Subcutaneous adipose tissue (tissue), 4 donors: Measurements from ENCODE around the gene ANO7. TPM values are rescaled to one million over a fixed set of nuclear protein-coding genes. Genes with fewer than 3 reads are reported as not detected.

Experiments
- total RNA-seq, 4 donors: library from RNA; depleted of rRNA; stranded (reverse); fragments of >200 nt; gene quantifications; one replicate each; pipeline ENCODE4 v1.1.0, GENCODE V29; 2016
- TF ChIP-seq, protein P1 (sequence below): fragments of 450-650 bp; IDR thresholded peaks from one replicate; pipeline ENCODE4 v1.5.1; 2016; ENCODE audit warnings: low read depth, mild to moderate bottlenecking, control low read depth, antibody characterized with exemption, moderate library complexity

ANO7 gene
- total RNA-seq, 4 donors from 2014 or later = 0.34 to 0.66 (median 0.65) TPM; not detected in 1

DNA sequence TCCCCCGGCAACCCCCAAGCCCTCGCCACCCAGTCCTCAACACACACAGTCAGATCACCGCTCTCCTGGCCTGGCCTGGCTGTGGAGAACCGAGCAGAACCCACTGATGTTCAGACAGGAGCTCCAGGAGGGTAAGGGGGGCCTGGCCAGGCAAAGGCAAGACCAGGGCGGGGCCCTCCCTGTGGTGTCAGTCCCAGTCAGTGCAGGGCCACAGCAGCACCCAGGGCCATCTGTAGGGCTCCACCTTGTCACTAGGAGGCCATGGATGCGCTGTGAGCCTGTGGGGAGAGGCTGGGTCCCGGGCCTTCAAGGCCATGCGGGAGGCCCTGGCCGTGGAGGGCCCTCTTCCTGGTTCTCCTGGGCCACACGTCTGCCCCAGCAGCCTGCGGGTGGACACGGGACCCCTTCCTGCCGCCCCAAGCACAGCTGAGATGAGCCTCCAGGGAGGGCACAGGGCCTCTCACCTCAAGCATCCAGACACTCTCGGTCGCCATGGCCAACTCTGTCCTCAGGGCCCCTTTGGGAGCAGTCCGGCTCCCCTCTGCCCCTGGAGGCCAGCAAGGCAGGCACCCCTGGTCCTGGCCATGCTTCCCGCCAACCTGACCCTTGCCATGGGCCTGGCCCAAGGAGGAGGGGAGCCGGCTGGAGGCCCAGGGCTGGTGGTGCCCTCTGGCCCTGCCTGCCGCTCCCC, 2.0 kb downstream of the ANO7 start:
- TF ChIP-seq, protein P1, sequence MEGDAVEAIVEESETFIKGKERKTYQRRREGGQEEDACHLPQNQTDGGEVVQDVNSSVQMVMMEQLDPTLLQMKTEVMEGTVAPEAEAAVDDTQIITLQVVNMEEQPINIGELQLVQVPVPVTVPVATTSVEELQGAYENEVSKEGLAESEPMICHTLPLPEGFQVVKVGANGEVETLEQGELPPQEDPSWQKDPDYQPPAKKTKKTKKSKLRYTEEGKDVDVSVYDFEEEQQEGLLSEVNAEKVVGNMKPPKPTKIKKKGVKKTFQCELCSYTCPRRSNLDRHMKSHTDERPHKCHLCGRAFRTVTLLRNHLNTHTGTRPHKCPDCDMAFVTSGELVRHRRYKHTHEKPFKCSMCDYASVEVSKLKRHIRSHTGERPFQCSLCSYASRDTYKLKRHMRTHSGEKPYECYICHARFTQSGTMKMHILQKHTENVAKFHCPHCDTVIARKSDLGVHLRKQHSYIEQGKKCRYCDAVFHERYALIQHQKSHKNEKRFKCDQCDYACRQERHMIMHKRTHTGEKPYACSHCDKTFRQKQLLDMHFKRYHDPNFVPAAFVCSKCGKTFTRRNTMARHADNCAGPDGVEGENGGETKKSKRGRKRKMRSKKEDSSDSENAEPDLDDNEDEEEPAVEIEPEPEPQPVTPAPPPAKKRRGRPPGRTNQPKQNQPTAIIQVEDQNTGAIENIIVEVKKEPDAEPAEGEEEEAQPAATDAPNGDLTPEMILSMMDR = no peak

DNA sequence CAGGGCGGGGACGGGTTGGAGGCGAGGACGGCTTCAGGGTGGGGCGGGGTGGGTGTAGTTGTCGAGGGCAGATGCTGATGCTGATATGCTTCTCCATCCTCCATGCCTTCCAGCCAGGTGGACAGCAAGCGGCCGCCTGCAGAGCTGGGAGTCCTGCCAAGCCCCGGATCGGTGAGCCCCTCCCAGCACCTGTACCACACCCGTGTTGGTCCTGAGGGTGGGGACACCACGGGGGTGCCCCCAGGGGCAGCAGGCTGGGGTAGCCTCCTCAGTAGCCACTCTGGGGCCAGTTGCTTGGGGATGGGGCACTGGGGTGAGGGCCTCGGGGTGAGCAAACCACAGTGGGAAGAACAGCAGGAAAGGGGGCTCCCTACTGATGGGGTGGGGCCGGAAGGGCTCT, 2.6 kb downstream of the ANO7 start:
- TF ChIP-seq, protein P1 = no peak

DNA sequence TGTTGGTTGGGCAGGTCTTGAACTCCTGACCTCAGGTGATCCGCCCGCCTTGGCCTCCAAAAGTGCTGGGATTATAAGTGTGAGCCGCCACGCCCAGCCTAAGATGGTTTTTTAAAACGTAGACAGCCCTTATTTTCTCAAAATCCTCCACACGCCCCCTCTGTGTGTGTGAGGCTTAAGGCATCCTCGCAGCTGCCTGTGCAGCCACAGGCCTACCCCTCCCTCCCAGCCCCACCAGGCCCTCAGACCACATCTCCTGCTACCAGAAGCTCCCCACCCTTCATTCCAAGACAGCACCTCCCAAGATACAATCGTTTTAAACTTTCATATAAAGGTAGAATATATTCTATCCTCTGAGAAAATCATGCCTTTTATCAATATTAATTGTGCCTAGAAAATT, 4.8 kb downstream of the ANO7 start:
- TF ChIP-seq, protein P1 = no peak

DNA sequence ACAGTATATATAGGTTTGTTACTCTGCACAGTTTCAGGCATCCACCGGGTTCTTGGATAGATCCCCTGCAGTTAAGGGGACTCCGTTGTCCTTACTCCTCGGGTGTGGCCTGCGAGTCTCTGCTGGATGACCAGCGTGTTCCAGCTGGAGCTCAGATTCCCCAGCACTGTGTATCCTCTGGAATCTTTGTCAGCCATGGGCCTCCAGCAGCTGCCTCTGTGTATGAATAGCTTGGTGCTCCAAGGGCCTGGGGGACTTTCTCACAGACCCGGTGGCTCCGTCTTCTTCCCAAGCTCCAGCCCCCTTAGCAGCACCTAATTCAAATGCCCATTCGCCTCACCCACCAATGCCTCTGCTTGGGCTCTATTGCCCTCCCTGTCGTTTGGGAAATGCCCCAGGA, 6.3 kb downstream of the ANO7 start:
- TF ChIP-seq, protein P1 = no peak

DNA sequence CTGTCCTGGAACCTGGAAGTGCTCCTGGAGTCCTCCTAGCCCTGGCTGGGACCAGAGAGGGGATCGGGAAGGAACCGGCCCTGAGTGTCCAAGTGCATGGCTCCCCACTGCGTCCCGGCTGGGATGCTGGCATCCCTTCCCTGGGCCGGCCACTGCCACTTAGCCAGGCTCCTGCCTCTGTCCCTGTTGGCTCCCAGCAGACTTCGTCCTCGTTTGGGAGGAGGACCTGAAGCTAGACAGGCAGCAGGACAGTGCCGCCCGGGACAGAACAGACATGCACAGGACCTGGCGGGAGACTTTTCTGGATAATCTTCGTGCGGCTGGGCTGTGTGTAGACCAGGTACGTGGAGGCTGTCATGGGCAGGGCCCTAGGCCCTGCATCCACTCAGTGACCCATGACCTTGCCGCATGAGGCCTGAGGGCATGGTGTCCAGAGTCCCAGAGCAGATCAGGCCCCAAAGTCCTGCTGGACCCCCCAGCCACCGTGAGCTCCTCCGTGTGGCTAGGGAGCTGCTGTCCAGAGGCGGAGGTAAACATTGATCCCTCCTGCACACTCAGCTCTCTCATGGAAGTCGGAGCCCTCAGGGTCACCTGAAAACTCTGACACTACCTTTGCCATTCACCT, 7.1 kb downstream of the ANO7 start:
- TF ChIP-seq, protein P1 = no peak

DNA sequence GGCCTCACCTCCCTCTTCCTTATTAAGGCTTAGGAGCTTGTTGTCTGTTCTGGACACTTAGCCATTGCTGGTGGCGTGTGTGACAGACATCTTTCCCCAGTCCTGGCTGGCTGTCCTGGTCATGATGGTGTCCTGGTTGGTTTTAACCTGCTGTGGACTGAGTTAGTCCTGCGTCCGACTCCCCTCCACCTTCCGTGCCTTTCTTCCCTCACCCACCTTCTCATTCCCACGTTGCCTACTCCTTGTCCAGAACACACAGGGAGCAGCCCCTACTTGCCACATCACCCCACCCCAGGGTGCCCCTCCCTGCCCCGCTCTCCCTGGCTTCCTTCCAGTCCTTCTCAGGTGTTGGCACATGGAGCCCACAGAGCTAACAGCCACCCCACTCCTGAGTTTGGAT, 9.5 kb downstream of the ANO7 start:
- TF ChIP-seq, protein P1 = no peak

DNA sequence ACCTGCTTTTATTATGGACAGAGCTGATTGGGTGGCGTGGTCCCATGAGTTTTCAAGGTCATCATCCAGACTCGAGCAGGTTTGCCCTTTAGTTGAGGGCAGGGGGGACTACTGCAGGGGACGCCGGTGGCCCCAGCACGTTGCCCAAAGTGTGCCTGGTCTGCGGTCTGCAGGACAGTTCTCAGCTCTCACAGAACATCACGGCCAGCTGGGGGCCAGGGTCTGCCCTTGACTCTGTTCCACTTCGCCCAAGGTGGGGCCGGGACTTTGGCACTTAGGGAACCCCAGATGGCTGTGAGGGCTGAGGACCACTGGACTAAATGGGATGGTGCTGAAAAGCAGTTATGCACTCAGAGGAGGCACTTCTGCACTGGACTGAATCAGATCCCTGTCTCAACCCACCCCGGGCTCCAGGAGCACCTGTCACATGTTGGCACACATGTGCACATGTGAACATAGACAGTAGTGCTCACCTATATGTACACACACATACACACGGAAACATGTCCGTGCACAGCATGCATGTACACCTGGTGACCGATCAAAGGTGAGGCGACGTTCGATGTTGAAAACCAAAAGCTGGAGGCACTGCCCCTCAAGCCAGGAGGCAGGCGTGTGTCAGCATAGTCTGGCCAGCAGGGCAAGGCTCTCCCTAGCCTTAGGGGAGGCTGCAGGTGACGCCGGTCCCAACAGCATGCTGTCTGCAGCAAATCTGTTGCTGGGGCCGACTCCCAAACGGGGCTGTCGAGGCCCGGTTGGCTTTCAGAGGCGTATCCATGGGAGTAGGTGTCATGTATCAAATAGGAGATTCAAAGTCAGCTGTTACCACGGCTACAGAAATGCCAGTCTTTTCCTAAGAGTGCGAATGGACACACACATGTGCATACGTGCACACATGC, 10.2 kb downstream of the ANO7 start:
- TF ChIP-seq, protein P1 = no peak
